Activated naive CD4-positive, alpha-beta T cell treated with anti-CD3 and anti-CD28 coated beads for 36 hours (primary cell): ENCODE data around the gene BCAS4. TPM values are rescaled to one million over a fixed set of nuclear protein-coding genes. Genes with fewer than 3 reads are reported as not detected.
"Not testable (repeated sequence)": the region's sequence is repeated elsewhere in the genome, so short reads cannot be mapped to it uniquely, and the experiment has no call there.

Experiments
- CTCF ChIA-PET: fragments of 350-600 bp; sonication (Branson Sonifier 250); formaldehyde crosslinking; loops from one replicate; lab custom pipeline; 2021; ENCODE audit warnings: antibody characterized with exemption; lab: Charles Lee
- DNase-seq: peaks from one replicate; pipeline ENCODE4 v3.0.0-alpha.2; 2020
- H3K27ac Mint-ChIP-seq: one replicate; pipeline ENCODE4 v1.8.0; 2021; ENCODE audit warnings: mild to moderate bottlenecking, mixed read lengths
- H3K27me3 Mint-ChIP-seq: one replicate; pipeline ENCODE4 v1.8.0; 2021; ENCODE audit warnings: low read depth, mixed read lengths
- H3K36me3 Mint-ChIP-seq: one replicate; pipeline ENCODE4 v1.8.0; 2021; ENCODE audit warnings: low read depth, mixed read lengths
- H3K4me1 Mint-ChIP-seq: one replicate; pipeline ENCODE4 v1.8.0; 2021; ENCODE audit warnings: low read depth, mixed read lengths
- H3K4me3 Mint-ChIP-seq: one replicate; pipeline ENCODE4 v1.8.0; 2021; ENCODE audit warnings: mild to moderate bottlenecking, moderate library complexity, mixed read lengths
- H3K9me3 Mint-ChIP-seq: one replicate; pipeline ENCODE4 v1.8.0; 2021; ENCODE audit warnings: mixed read lengths
- intact Hi-C: fragments of 100-400 bp; cut with micrococcal nuclease; formaldehyde crosslinking; loops from one replicate; pipeline ENCODE4 v1.15.1; 2023
- total RNA-seq, 2 experiments: library from RNA; stranded (reverse); gene quantifications; one replicate each; pipeline ENCODE4 v1.2.3, GENCODE V29; 2021

The BCAS4 gene
- total RNA-seq, 2 experiments from 2014 or later: 15.7 to 16.6 TPM

- DNase-seq: no peak
- Mint-ChIP-seq H3K36me3 (no peaks in the 10 kb centered on the region), H3K27me3 (peaks cover 3% of the 10 kb centered on the region), H3K4me1 (no peaks in the 10 kb centered on the region), H3K4me3 (no peak overlapping the region), H3K27ac (no peak overlapping the region), H3K9me3 (no peaks in the 10 kb centered on the region)
- CTCF ChIA-PET: interaction anchor here (0.6 kb wide), 1 partner anchor 211 kb away, joined by 3 read pairs; no protein-coding TSS in a partner anchor
- intact Hi-C loops: no loop called here
These were observed 18.6 kb upstream of the BCAS4 start for GRCh38 chr20:50776122-50776817.

- intact Hi-C loops: no loop called here
- peaks cover 3% of the 10 kb centered on the region for H3K27me3 Mint-ChIP-seq
- no peak overlapping the region for H3K4me3 Mint-ChIP-seq
- H3K36me3 Mint-ChIP-seq: no peaks in the 10 kb centered on the region
- H3K4me1 Mint-ChIP-seq: no peaks in the 10 kb centered on the region
- DNase-seq: no peak
- no peak overlapping the region for H3K27ac Mint-ChIP-seq
- CTCF ChIA-PET: interaction anchor here (0.6 kb wide), 1 partner anchor 210 kb away, joined by 3 read pairs; no protein-coding TSS in a partner anchor
- no peaks in the 10 kb centered on the region for H3K9me3 Mint-ChIP-seq
These were observed 17.5 kb upstream of the BCAS4 start for GRCh38 chr20:50777373-50777772.

DNA sequence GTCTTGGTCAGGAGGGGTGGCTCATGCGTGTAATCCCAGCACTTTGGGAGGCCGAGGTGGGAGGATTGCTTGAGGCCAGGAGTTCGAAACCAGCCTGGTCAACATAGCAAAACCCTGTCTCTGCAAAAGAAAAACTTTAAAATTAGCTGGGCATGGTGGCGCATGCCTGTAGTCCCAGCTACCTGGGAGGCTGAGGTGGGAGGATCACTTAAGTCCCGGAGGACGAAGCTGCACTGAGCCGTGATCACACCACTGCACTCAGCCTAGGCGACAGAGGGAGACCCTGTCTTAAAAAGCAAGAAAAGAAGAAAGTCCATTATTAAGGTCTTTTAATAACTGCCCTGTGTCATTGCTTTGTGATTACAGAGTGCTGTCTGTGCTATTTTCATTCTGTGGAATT, 15.9 kb upstream of the BCAS4 start:
- CTCF ChIA-PET: interaction anchor here (0.6 to 2.0 kb wide), 6 partner anchors 12 to 554 kb away, joined by 3 to 10 read pairs (median 3); partner anchors contain the start of gene BCAS4

DNA sequence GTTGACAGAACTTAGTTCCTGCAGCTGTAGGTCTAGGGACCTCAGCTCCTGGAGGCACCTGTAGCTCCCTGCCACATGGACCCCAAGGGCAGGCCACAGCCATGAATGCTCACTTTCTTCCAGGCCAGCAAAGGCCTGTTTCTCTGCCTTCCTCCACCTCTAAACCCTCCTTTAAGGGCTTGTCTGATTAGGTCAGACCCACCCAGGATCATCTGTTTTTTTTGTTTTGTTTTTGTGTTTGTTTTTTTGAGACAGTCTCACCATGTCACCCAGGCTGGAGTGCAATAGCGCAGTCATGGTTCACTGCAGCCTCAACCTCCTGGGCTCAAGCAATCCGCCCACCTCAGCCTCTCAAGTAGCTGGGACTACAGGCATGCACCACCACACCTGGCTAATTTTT, 11.5 kb upstream of the BCAS4 start:
- no peaks in the 10 kb centered on the region for H3K36me3 Mint-ChIP-seq
- peaks cover 3% of the 10 kb centered on the region for H3K27me3 Mint-ChIP-seq
- H3K9me3 Mint-ChIP-seq: no peaks in the 10 kb centered on the region
- DNase-seq: no peak
- CTCF ChIA-PET: interaction anchor here (0.6 kb wide), 1 partner anchor 8 kb away, joined by 3 read pairs; no protein-coding TSS in a partner anchor
- no peak overlapping the region for H3K27ac Mint-ChIP-seq
- H3K4me3 Mint-ChIP-seq: no peak overlapping the region
- H3K4me1 Mint-ChIP-seq: no peaks in the 10 kb centered on the region
- intact Hi-C loops: no loop called here

More for the DNA sequence above, 15.9 kb upstream of the BCAS4 start:
- H3K4me3 Mint-ChIP-seq, H3K9me3 Mint-ChIP-seq, H3K27me3 Mint-ChIP-seq, H3K36me3 Mint-ChIP-seq, H3K4me1 Mint-ChIP-seq, intact Hi-C loops, H3K27ac Mint-ChIP-seq, DNase-seq: not testable (repeated sequence)

DNA sequence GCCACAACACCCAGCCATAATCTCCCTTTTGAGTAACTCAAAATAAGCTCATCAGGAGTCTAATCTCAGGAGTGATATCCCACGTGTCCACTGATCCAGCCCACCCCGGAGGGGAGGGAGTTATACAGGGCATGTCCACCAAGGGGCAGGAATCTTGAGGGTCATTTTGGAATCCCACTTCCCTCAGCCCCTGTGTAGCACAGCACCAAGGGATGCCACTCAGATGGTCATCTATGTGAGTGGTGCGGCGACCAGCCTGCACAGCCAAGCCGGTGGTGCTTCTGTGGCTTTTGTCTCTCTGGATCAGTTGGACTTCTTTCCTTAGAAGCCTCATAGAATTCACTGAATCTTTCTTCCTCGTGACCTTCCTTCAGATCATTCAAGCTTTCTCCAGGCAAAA, 11.0 kb upstream of the BCAS4 start:
- CTCF ChIA-PET: interaction anchor here (0.6 to 1.3 kb wide), 2 partner anchors 7 to 145 kb away, joined by 3 to 5 read pairs; no protein-coding TSS in a partner anchor
- Mint-ChIP-seq H3K27me3 (peaks cover 3% of the 10 kb centered on the region), H3K4me3 (no peak overlapping the region), H3K36me3 (no peaks in the 10 kb centered on the region), H3K27ac (no peak overlapping the region), H3K4me1 (no peaks in the 10 kb centered on the region), H3K9me3 (no peaks in the 10 kb centered on the region)
- intact Hi-C loops: no loop called here
- no peak for DNase-seq

GRCh38 chr20:50784464-50784863, 10.4 kb upstream of the BCAS4 start:
- Mint-ChIP-seq H3K4me3 (no peak overlapping the region), H3K4me1 (no peaks in the 10 kb centered on the region), H3K36me3 (no peaks in the 10 kb centered on the region), H3K9me3 (no peaks in the 10 kb centered on the region), H3K27ac (no peak overlapping the region), H3K27me3 (peaks cover under 1% of the 10 kb centered on the region)
- no peak for DNase-seq
- CTCF ChIA-PET: interaction anchor here (1.0 to 1.8 kb wide), 3 partner anchors 10 to 145 kb away, joined by 3 to 5 read pairs (median 4); no protein-coding TSS in a partner anchor
- intact Hi-C loops: no loop called here

- Mint-ChIP-seq H3K4me1 (peaks cover 5% of the 10 kb centered on the region), H3K4me3 (no peak overlapping the region), H3K36me3 (no peaks in the 10 kb centered on the region), H3K27ac (no peak overlapping the region), H3K9me3 (no peaks in the 10 kb centered on the region), H3K27me3 (no peaks in the 10 kb centered on the region)
- CTCF ChIA-PET: no interaction called here
- intact Hi-C loops: no loop called here
- no peak for DNase-seq
These were observed 8.2 kb upstream of the BCAS4 start for GRCh38 chr20:50786703-50787102.

GRCh38 chr20:50787181-50787580, 7.7 kb upstream of the BCAS4 start:
- CTCF ChIA-PET: no interaction called here
- intact Hi-C loops: no loop called here
- H3K4me1 Mint-ChIP-seq: peaks cover 5% of the 10 kb centered on the region
- no peak overlapping the region for H3K4me3 Mint-ChIP-seq
- no peaks in the 10 kb centered on the region for H3K36me3 Mint-ChIP-seq
- no peaks in the 10 kb centered on the region for H3K27me3 Mint-ChIP-seq
- H3K27ac Mint-ChIP-seq: no peak overlapping the region
- no peak for DNase-seq
- no peaks in the 10 kb centered on the region for H3K9me3 Mint-ChIP-seq

- no peaks in the 10 kb centered on the region for H3K9me3 Mint-ChIP-seq
- intact Hi-C loops: no loop called here
- no peaks in the 10 kb centered on the region for H3K27me3 Mint-ChIP-seq
- CTCF ChIA-PET: interaction anchor here (0.9 to 1.6 kb wide), 4 partner anchors 15 to 141 kb away, joined by 4 to 10 read pairs (median 4); no protein-coding TSS in a partner anchor
- no peak for DNase-seq
- H3K4me3 Mint-ChIP-seq: no peak overlapping the region
- H3K36me3 Mint-ChIP-seq: no peaks in the 10 kb centered on the region
- H3K4me1 Mint-ChIP-seq: peaks cover 5% of the 10 kb centered on the region
- H3K27ac Mint-ChIP-seq: no peak overlapping the region
These were observed 6.5 kb upstream of the BCAS4 start for GRCh38 chr20:50788045-50788991.

DNA sequence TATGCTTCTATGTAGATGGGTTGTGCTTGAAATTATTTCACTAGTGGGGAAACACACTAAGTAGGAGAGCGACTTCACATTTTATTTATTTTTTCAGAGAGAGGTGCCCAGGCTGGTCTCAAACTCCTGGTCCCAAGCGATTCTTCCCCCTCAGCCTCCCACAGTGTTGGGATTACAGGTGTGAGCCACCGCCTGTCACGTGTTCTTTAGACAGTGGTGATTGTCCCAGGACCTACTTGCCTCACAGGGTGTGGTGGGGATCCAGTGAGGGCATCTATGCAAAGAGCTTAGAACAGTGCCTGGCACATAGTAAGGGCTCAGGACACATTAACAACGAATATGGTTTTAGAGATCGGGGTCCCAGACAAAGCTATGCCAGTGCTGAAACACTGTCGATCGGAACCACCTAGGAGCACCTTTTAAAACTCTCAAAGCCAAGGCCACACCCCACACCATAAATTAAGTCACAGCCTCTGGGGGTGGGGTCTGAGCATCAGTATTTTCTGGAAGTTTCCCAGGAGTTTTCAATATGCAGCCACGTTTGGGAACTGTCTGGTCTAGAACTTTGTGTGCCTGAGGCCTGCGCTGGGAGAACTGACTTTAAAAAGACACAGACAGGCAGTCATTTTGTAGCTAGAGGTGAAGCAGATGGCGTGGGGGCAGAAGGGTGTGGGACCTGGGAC, 4.8 kb upstream of the BCAS4 start:
- H3K27ac Mint-ChIP-seq: peak overlapping the region; percentile 40
- no peaks in the 10 kb centered on the region for H3K27me3 Mint-ChIP-seq
- H3K36me3 Mint-ChIP-seq: no peaks in the 10 kb centered on the region
- H3K4me3 Mint-ChIP-seq: no peak overlapping the region
- H3K9me3 Mint-ChIP-seq: no peaks in the 10 kb centered on the region
- DNase-seq: no peak
- intact Hi-C loops: loop anchor here (5.0 kb wide), 1 partner anchor 432 kb away; no protein-coding TSS in a partner anchor
- peaks cover 9% of the 10 kb centered on the region for H3K4me1 Mint-ChIP-seq
- CTCF ChIA-PET: interaction anchor here (0.7 to 2.2 kb wide), 15 partner anchors 10 to 806 kb away, joined by 3 to 20 read pairs (median 4); partner anchors contain the start of gene MOCS3

DNA sequence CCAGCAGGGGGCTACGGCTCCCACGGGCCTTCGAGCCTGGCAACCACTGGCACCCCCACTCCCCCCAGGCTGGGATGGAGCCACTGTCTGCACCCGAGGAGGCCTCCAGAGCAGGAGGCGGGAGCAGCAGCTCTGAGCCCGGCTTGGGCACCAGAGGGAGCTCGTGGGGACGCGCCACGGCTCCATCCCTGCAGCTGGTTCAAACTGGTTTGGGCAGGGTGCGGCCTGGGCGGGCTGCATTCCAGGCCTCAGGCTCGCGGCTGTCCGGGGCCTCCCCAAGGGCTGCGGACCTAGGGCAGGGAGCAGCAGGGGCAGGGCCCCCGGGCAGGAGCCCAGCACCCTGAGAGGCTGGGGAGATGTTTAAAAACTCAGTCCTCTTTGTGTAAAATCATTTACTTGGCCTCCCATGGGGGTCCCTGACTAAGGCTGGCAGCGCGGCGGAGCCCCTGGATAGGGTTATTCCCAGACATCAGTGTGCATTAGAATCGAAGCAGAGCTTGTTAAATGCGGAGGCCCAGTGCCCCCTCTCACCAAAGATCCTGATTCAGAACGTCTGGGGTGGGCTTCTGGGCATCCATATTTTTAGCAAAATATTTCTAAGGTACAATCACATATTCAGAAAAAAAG, 4.1 kb upstream of the BCAS4 start:
- no peaks in the 10 kb centered on the region for H3K9me3 Mint-ChIP-seq
- H3K27ac Mint-ChIP-seq: peak overlapping the region; percentile 40
- CTCF ChIA-PET: interaction anchor here (0.5 to 2.2 kb wide), 21 partner anchors 7 to 805 kb away, joined by 3 to 20 read pairs (median 4); partner anchors contain the start of gene DPM1
- H3K27me3 Mint-ChIP-seq: no peaks in the 10 kb centered on the region
- peak overlapping the region; percentile 21 for H3K4me3 Mint-ChIP-seq
- H3K4me1 Mint-ChIP-seq: peaks cover 11% of the 10 kb centered on the region
- intact Hi-C loops: loop anchor here (5.0 kb wide), 1 partner anchor 432 kb away; no protein-coding TSS in a partner anchor
- DNase-seq: peak; percentile 89
- H3K36me3 Mint-ChIP-seq: no peaks in the 10 kb centered on the region
